GM23338 (cell line): ENCODE measurements around the gene DIP2B. TPM values are rescaled to one million over a fixed set of nuclear protein-coding genes. Genes with fewer than 3 reads are reported as not detected.

Experiments used
- ATAC-seq: fragments of 200-7000 bp; cut with Tn5 transposase; 3 replicates; pipeline ENCODE4 v1.9.1; 2020
- DNase-seq: peaks from one replicate; pipeline ENCODE4 v3.0.0-alpha.2; 2015; ENCODE audit warnings: low spot score
- H2AFZ ChIP-seq: fragments of 200-600 bp; sonication (generic); 2 replicates; pipeline ENCODE4 v1.8.0; 2016; ENCODE audit warnings: antibody characterized with exemption, mild to moderate bottlenecking, moderate library complexity
- H3F3A ChIP-seq: fragments of 200-600 bp; sonication (generic); replicated peaks from 2 replicates; pipeline ENCODE4 v1.8.0; 2017; ENCODE audit warnings: antibody characterized with exemption, mixed run types, low read depth
- H3K27ac ChIP-seq: fragments of 200-600 bp; sonication (generic); 2 replicates; pipeline ENCODE4 v1.6.1; 2016; ENCODE audit warnings: low read depth
- H3K27me3 ChIP-seq: fragments of 200-600 bp; sonication (generic); 2 replicates; pipeline ENCODE4 v1.8.0; 2016; ENCODE audit warnings: mild to moderate bottlenecking, mixed run types, moderate library complexity; ENCODE audit not compliant: insufficient read depth
- H3K36me3 ChIP-seq: fragments of 200-600 bp; sonication (generic); 2 replicates; pipeline ENCODE4 v1.8.0; 2016; ENCODE audit warnings: mild to moderate bottlenecking; ENCODE audit not compliant: insufficient read depth
- H3K4me1 ChIP-seq: fragments of 200-600 bp; sonication (generic); 2 replicates; pipeline ENCODE4 v1.8.0; 2016; ENCODE audit warnings: mild to moderate bottlenecking, moderate library complexity; ENCODE audit not compliant: insufficient read depth
- H3K4me2 ChIP-seq: fragments of 200-600 bp; sonication (generic); 2 replicates; pipeline ENCODE4 v1.7.1; 2017; ENCODE audit warnings: mixed run types
- H3K4me3 ChIP-seq: fragments of 200-600 bp; sonication (generic); 2 replicates; pipeline ENCODE4 v1.6.1; 2016; ENCODE audit warnings: mixed run types
- H3K79me2 ChIP-seq: fragments of 200-600 bp; sonication (generic); replicated peaks from 2 replicates; pipeline ENCODE4 v1.8.0; 2017; ENCODE audit warnings: mild to moderate bottlenecking; ENCODE audit not compliant: insufficient read depth
- H3K9me2 ChIP-seq: fragments of 200-600 bp; sonication (generic); 2 replicates; pipeline ENCODE4 v1.8.0; 2017; ENCODE audit not compliant: insufficient read depth
- H4K20me1 ChIP-seq: fragments of 200-600 bp; sonication (generic); replicated peaks from 2 replicates; pipeline ENCODE4 v1.8.0; 2017; ENCODE audit warnings: mild to moderate bottlenecking; ENCODE audit not compliant: insufficient read depth
- H3K27ac Mint-ChIP-seq: 2 replicates; pipeline ENCODE4 v1.8.0; 2020; ENCODE audit warnings: inconsistent platforms, mild to moderate bottlenecking, moderate library complexity, mixed read lengths
- H3K27me3 Mint-ChIP-seq: 3 replicates; pipeline ENCODE4 v1.8.0; 2022; ENCODE audit warnings: low read depth, mild to moderate bottlenecking, moderate library complexity, mixed read lengths, inconsistent platforms; ENCODE audit not compliant: insufficient read depth, poor library complexity
- H3K36me3 Mint-ChIP-seq: 3 replicates; pipeline ENCODE4 v1.8.0; 2021; ENCODE audit warnings: low read depth, mild to moderate bottlenecking, inconsistent platforms, moderate library complexity, mixed read lengths
- H3K4me1 Mint-ChIP-seq: 3 replicates; pipeline ENCODE4 v1.8.0; 2020; ENCODE audit warnings: mild to moderate bottlenecking, inconsistent platforms, mixed read lengths
- H3K4me3 Mint-ChIP-seq: 3 replicates; pipeline ENCODE4 v1.8.0; 2021; ENCODE audit warnings: moderate library complexity, mild to moderate bottlenecking, inconsistent platforms, mixed read lengths
- H3K9me3 Mint-ChIP-seq: 3 replicates; pipeline ENCODE4 v1.8.0; 2020; ENCODE audit warnings: moderate library complexity, mild to moderate bottlenecking, inconsistent platforms, mixed read lengths
- STAT1 ChIP-seq: IDR thresholded peaks from one replicate; pipeline ENCODE4 v1.6.1; 2016; ENCODE audit warnings: antibody characterized with exemption; ENCODE audit not compliant: unreplicated experiment
- ZNF331 ChIP-seq: fragments of 250-450 bp; sonication (Bioruptor Pico); IDR thresholded peaks from 2 replicates; pipeline ENCODE4 v1.5.0; 2020; ENCODE audit warnings: low read depth, mild to moderate bottlenecking, moderate library complexity
- polyA plus RNA-seq: library from polyadenylated mRNA; unstranded; fragments of >200 nt; fragmentation: Nextera tagmentation; extraction: Ambion mirVana; gene quantifications from 2 replicates; pipeline ENCODE4 v1.2.1, GENCODE V29; 2016
- total RNA-seq: library from RNA; depleted of rRNA; stranded (reverse); fragments of >200 nt; shearing (Covaris generic); gene quantifications from 2 replicates; pipeline ENCODE4 v1.2.3, GENCODE V29; 2014
- TF ChIP-seq, protein P1 (sequence below): fragments of 250-450 bp; sonication (Bioruptor Pico); IDR thresholded peaks from 2 replicates; pipeline ENCODE4 v1.5.0; 2020; ENCODE audit warnings: mild to moderate bottlenecking, moderate library complexity
- TF ChIP-seq, protein P2 (sequence below), 2 experiments: fragments of 200-600 bp in 1 of 2; sonication (generic) in 1 of 2; conservative IDR thresholded peaks; 2 replicates each; pipeline versions ENCODE4 v1.5.1 to v1.6.1; 2016 to 2017; ENCODE audit warnings: antibody characterized with exemption in 2 of 2, low read depth in 2 of 2, mild to moderate bottlenecking in 2 of 2, moderate library complexity in 1 of 2

DIP2B gene
- total and polyA plus RNA-seq, 2 experiments from 2014 or later = 8.0 to 36.4 TPM

DNA sequence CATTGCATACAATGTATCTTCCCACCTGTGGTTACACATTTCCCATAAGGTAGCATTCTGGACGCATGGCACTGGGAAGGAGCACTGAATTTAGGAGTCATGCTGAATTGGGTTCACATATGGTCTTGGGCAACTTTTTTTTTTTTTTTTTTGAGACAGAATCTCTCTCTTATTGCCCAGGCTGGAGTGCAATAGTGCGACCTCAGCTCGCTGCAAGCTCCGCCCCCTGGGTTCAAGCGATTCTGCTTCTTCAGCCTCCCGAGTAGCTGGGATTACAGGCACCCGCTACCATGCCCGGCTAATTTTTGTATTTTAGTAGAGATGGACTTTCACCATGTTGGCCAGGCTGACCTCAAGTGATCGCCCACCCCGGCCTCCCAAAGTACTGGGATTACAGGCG, 13.3 kb downstream of the DIP2B start (continued):
- TF ChIP-seq, protein P1, sequence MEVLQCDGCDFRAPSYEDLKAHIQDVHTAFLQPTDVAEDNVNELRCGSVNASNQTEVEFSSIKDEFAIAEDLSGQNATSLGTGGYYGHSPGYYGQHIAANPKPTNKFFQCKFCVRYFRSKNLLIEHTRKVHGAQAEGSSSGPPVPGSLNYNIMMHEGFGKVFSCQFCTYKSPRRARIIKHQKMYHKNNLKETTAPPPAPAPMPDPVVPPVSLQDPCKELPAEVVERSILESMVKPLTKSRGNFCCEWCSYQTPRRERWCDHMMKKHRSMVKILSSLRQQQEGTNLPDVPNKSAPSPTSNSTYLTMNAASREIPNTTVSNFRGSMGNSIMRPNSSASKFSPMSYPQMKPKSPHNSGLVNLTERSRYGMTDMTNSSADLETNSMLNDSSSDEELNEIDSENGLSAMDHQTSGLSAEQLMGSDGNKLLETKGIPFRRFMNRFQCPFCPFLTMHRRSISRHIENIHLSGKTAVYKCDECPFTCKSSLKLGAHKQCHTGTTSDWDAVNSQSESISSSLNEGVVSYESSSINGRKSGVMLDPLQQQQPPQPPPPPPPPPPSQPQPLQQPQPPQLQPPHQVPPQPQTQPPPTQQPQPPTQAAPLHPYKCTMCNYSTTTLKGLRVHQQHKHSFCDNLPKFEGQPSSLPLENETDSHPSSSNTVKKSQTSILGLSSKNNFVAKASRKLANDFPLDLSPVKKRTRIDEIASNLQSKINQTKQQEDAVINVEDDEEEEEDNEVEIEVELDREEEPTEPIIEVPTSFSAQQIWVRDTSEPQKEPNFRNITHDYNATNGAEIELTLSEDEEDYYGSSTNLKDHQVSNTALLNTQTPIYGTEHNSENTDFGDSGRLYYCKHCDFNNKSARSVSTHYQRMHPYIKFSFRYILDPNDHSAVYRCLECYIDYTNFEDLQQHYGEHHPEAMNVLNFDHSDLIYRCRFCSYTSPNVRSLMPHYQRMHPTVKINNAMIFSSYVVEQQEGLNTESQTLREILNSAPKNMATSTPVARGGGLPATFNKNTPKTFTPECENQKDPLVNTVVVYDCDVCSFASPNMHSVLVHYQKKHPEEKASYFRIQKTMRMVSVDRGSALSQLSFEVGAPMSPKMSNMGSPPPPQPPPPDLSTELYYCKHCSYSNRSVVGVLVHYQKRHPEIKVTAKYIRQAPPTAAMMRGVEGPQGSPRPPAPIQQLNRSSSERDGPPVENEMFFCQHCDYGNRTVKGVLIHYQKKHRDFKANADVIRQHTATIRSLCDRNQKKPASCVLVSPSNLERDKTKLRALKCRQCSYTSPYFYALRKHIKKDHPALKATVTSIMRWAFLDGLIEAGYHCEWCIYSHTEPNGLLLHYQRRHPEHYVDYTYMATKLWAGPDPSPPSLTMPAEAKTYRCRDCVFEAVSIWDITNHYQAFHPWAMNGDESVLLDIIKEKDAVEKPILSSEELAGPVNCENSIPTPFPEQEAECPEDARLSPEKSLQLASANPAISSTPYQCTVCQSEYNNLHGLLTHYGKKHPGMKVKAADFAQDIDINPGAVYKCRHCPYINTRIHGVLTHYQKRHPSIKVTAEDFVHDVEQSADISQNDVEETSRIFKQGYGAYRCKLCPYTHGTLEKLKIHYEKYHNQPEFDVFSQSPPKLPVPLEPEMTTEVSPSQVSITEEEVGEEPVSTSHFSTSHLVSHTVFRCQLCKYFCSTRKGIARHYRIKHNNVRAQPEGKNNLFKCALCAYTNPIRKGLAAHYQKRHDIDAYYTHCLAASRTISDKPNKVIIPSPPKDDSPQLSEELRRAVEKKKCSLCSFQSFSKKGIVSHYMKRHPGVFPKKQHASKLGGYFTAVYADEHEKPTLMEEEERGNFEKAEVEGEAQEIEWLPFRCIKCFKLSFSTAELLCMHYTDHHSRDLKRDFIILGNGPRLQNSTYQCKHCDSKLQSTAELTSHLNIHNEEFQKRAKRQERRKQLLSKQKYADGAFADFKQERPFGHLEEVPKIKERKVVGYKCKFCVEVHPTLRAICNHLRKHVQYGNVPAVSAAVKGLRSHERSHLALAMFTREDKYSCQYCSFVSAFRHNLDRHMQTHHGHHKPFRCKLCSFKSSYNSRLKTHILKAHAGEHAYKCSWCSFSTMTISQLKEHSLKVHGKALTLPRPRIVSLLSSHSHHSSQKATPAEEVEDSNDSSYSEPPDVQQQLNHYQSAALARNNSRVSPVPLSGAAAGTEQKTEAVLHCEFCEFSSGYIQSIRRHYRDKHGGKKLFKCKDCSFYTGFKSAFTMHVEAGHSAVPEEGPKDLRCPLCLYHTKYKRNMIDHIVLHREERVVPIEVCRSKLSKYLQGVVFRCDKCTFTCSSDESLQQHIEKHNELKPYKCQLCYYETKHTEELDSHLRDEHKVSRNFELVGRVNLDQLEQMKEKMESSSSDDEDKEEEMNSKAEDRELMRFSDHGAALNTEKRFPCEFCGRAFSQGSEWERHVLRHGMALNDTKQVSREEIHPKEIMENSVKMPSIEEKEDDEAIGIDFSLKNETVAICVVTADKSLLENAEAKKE (CRISPR knock-in tag) = no peak
- no peak for TF ChIP-seq ZNF331 (CRISPR knock-in tag)

DNA sequence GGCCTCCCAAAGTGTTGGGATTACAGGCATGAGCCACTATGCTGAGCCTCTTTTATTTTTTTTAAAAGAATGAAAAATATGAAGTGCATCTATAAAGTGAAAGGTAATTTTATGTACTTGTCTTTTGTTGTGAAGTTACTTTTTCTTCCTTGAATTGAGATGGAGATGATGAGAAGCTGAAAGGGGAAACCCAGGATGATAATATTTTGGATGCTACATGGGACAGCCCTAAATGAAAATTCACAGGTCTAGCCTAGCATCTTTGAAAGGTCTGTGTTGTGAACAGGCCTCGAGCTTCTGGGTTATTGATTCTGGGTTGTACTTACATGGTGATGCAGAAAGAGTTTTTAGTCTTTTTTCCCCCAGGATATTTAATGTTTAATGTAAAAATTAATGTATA, 14.6 kb downstream of the DIP2B start:
- Histone ChIP-seq H3F3A (no peaks in the 10 kb centered on the region), H4K20me1 (peaks cover 28% of the 10 kb centered on the region), H3K36me3 (no peaks in the 10 kb centered on the region), H3K9me2 (peaks cover 5% of the 10 kb centered on the region; the same call in 1 of the 2 replicates), H3K4me2 (no peak overlapping the region), H3K27ac (no peak overlapping the region), H3K27me3 (no peaks in the 10 kb centered on the region), H3K4me1 (peaks cover 7% of the 10 kb centered on the region; the same call in 1 of the 2 replicates), H3K4me3 (no peak overlapping the region), H3K79me2 (peaks cover 96% of the 10 kb centered on the region), H2AFZ (no peak overlapping the region)
- DNase-seq (no peak), ATAC-seq (no peak)
- H3K9me3 Mint-ChIP-seq = no peaks in the 10 kb centered on the region
- peaks cover 6% of the 10 kb centered on the region; the same call in 2 of the 3 replicates for H3K4me1 Mint-ChIP-seq
- no peak overlapping the region for H3K4me3 Mint-ChIP-seq
- peaks cover 6% of the 10 kb centered on the region for H3K36me3 Mint-ChIP-seq
- H3K27ac Mint-ChIP-seq = no peak overlapping the region
- no peaks in the 10 kb centered on the region for H3K27me3 Mint-ChIP-seq
- TF ChIP-seq STAT1 = no peak
- TF ChIP-seq, protein P2, sequence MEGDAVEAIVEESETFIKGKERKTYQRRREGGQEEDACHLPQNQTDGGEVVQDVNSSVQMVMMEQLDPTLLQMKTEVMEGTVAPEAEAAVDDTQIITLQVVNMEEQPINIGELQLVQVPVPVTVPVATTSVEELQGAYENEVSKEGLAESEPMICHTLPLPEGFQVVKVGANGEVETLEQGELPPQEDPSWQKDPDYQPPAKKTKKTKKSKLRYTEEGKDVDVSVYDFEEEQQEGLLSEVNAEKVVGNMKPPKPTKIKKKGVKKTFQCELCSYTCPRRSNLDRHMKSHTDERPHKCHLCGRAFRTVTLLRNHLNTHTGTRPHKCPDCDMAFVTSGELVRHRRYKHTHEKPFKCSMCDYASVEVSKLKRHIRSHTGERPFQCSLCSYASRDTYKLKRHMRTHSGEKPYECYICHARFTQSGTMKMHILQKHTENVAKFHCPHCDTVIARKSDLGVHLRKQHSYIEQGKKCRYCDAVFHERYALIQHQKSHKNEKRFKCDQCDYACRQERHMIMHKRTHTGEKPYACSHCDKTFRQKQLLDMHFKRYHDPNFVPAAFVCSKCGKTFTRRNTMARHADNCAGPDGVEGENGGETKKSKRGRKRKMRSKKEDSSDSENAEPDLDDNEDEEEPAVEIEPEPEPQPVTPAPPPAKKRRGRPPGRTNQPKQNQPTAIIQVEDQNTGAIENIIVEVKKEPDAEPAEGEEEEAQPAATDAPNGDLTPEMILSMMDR (conservative IDR thresholded peaks at IDR 0.05; ENCODE audit: low read depth in 2 of 2) = no peak
